ENCODE data around the gene TRIM73.
"Not testable (repeated sequence)": the region's sequence is repeated elsewhere in the genome, so short reads cannot be mapped to it uniquely, and the experiment has no call there.

Gene TRIM73

GRCh38 chr7:75395329-75395728 lies at the start of gene TRIM73:
TRIM73 (plus strand) TSS chr7:75395629; CDS start chr7:75398934, 3,305 bp downstream.
- DNase-seq: not testable (repeated sequence)

DNA sequence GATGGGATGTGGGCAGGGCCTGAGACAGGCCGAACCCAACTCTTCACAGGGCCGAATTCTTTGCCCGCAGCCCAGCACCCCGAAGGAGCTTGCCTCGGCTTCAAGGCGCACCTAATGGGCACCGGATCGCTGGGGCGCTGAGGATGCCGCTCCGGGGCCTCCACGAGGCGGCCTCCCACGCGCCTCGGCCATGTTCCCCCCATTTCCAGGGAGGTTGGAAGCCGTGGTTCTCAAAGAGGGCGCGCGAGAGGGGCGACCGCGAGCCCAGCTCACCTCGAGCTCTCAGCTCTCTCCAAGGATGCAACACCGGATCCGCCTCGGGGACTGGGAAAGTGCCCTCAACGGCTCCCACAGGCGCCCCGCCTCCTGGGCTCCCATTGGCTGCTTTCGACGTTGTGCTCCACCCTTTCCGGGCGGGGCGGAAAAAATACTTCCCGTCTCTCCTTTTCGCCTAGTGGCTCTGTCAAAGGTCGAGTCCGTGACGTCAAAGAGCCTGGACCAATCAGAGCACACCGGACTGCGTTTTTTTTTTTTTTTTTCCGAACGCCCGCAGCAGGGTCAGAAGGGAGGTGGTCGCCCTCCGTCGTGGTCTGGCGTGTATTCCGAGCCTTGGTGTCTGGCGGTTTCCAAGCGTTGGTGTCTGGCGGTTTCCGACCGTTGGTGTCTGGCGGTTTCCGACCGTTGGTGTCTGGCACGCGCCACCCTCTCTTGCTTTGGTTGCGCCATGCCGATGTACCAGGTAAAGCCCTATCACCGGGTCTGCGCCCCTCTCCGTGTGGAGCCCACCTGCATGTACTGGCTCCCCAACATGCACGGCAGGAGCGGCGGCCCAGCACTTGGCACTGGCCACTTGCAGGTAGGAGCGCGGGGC lies 36.5 kb upstream of the TRIM73 start:
- DNase-seq: peak; percentile 6

DNA sequence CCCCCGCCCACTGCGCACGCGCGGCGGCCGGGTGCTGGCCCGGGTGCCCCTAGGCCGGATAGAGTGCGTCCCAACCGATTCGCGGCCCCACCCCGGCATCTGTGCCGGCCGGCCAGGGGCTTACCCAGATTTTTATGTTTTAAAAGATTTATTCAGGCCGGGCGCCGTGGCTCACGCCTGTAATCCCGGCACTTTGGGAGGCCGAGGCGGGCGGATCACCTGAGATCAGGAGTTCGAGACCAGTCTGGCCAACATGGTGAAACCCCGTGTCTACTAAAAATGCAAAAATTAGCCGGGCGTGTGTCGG lies 35.9 kb upstream of the TRIM73 start:
- DNase-seq: not testable (repeated sequence)

- DNase-seq: not testable (repeated sequence)
Measured at GRCh38 chr7:75364079-75364478, 31.4 kb upstream of the TRIM73 start.

DNA sequence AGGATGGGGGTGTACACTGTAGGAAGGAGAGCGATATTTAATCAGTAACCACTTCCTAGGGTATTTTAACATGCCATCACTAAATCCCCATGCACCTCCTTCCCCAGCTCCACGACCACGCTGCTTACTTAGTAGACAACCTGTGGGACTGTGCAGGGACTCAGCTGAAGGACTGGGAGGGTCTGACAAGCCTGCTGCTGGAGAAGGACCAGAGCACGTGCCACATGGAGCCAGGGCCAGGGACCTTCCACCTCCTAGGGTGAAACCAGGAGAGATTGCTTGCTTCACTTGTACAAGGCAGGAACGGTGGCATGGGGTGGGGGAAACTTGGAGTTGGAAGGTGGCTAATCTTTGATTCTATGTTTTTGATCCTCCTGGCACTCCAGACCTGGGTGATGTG lies 28.8 kb upstream of the TRIM73 start:
- not testable (repeated sequence) for DNase-seq

DNA sequence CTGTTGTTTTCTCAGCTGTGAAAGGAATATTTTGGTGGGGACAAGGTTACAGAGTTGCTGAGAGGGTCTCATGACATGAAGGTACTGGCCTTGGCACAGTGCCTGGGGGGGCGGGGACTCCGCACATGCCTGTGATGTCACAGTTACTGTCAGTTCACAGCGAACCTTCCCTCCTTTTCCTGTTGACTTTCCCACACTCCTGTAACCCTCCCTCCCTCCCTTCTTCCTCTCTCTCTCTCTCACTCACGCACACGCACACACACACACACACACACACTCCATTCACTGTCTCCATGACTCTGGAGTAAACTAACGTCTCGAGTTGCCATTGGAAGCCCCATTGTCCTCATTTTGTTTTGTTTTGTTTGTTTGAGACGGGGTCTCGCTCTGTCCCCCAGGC lies 28.1 kb upstream of the TRIM73 start:
- DNase-seq: not testable (repeated sequence)

GRCh38 chr7:75374144-75374518 lies 21.3 kb upstream of the TRIM73 start:
- not testable (repeated sequence) for DNase-seq

GRCh38 chr7:75374519-75375317 lies 20.7 kb upstream of the TRIM73 start:
- DNase-seq: not testable (repeated sequence)

- not testable (repeated sequence) for DNase-seq
Measured at GRCh38 chr7:75393194-75393593, 2.2 kb upstream of the TRIM73 start.

DNA sequence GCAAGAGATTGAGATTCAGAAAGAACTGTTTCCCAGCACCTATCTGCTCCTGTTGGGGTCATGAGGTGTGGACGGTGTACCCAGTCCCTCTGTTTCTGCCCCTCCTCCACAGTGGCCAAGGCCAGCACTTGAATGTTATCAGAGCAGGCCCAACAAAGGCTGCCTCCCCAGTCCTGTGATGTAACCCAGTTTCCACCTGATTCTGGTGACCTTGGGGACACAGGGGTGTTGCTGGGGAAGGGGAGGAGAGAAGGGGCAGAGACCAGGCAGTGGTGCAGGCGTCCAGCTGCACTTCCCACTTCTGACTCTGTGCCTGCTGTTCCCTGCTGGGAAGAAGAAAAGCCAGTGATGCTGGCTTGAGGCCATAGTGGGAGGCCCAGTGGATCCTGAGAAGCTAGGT lies 2.4 kb downstream of the TRIM73 start:
- not testable (repeated sequence) for DNase-seq

GRCh38 chr7:75398771-75399700 lies 3.6 kb downstream of the TRIM73 start:
- DNase-seq: not testable (repeated sequence)

DNA sequence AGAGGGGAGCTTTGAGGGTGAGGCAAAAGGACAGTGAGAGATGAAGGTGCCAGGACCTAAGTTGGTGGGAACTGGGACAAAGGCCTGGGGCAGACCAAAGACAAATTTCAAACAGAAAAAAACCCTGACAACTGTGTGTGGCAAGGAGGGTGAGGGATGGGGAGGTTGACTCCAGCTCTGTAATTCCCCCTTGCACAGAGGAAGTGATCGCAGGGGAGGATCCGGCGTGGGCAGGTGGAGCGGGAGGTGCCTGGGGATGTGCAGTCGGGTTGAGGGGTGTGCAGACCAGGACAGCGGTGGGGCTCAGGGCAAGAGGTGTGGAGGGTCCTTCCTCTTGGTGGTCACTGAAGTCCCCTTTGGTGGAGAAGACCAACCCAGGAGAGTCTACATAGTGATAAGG lies 5.1 kb downstream of the TRIM73 start:
- DNase-seq: not testable (repeated sequence)

DNA sequence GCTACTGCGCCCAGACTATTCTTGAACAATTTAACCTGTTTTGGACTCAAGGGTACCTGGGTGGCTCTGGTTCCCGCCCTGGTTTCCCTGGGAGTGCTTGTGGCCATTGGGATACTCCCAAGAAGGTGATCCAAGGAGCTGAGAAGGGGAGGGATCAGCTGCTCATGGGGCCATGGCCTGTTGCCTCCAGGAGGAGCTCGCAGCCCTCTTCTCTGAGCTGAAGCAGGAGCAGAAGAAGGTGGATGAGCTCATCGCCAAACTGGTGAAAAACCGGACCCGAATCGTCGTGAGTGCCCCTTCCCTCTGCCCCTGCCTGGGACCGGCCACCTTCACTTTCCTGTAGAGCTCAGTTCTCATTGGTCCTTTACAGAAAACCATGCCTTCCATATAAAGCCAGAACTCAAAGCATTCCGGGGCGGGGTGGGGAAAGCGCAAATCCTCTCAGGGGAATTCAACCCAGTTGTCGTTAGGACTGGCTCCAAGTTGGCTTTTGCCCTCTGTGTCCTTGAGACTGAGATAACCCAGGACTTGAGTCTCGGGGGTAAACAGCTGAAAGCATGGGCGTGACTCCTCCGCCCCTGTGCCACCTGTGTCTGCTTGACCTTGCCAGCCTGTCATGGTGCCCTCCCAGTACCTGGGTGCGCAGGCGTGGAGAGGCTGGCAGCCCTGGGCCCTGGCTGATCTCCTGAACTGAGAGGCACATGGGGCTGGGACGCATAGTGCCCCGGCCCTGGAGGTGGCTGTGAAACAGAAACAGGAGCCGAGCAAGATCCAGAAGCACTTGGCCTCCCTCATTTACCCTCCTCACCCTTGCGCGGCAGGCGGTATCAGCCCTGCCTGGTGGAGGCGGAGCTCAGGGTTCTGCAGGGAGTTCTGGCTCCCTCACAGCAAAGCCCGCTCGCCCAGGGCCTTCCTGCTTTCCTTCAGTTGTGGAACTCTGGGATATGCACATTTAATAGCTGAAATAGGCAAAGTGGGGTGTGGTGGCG lies 8.3 kb downstream of the TRIM73 start:
- not testable (repeated sequence) for DNase-seq

DNA sequence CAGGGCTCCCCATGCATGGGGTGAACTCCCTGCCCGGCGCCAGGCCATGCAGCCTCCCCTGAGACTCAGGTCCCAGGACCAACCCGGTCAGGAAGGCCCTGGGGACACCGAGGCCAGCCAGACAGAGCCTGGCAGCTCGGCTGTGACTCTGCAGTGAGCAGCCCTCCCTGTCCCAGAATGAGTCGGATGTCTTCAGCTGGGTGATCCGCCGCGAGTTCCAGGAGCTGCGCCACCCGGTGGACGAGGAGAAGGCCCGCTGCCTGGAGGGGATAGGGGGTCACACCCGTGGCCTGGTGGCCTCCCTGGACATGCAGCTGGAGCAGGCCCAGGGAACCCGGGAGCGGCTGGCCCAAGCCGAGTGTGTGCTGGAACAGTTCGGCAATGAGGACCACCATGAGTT lies 9.2 kb downstream of the TRIM73 start:
- DNase-seq: not testable (repeated sequence)

- not testable (repeated sequence) for DNase-seq
Measured at GRCh38 chr7:75409880-75410822, 14.7 kb downstream of the TRIM73 start.

- DNase-seq: not testable (repeated sequence)
Measured at GRCh38 chr7:75410823-75411173, 15.4 kb downstream of the TRIM73 start.

DNA sequence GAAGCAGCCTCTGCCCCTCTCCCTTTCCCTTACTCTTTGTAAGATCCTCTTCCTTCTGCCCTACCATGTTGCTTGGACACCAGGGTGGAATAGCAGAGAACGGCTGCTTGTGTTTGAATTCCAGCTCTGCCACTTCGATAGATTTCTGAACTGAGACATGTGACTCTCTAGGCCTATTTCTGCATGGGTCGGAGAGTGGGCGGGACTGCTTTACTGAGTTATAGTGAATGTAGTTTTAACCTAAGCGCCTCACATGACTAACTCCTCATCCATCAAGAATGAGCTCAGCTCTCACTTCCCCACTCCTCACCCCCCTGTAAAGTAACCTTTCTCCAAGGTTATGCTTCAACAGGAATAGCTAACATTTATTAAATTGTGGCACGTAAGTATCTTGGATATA lies 18.8 kb downstream of the TRIM73 start:
- not testable (repeated sequence) for DNase-seq

DNA sequence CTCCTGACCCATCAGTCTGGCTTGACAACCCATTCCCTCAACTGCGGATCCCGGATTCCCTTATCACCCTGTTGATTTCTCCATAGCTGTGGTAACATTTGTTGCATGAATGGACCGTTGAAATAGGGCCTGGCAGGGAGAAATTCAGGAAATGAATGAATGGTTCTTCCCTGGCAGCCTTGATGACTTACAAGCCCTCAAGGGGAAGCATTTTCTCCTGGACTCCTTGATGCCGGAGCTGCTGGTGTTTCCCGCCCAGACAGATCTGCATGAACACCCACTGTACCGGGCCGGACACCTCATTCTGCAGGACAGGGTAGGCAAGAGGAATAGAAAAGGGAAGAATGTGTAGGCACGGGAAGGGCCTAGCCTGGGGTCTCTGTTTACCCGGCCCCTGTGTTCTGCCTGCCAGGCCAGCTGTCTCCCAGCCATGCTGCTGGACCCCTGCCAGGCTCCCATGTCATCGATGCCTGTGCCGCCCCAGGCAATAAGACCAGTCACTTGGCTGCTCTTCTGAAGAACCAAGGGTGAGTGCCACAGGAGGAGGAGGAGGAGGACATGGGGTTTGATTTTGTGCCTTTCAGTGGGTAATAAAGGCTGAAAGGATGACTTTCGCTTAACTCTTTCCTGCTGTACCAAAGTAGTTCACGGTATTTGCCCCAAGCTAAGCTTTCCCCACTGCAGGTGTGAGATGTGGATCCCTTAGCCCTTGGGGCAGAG lies 19.4 kb downstream of the TRIM73 start:
- DNase-seq: not testable (repeated sequence)

- DNase-seq: not testable (repeated sequence)
Measured at GRCh38 chr7:75415428-75415817, 20.0 kb downstream of the TRIM73 start.

Measured in activated CD4-positive, alpha-beta T cell treated with anti-CD3 and anti-CD28 coated beads, Interleukin-2, amount 50 U/mL, for 1 hour (primary cell).